ENCODE results near the gene GEN1. TPM values are rescaled to one million over a fixed set of nuclear protein-coding genes. Genes with fewer than 3 reads are reported as not detected.

GEN1 gene
- total RNA-seq, 6 donors from 2014 or later = 4.9 to 8.2 (median 7.3) TPM

DNA sequence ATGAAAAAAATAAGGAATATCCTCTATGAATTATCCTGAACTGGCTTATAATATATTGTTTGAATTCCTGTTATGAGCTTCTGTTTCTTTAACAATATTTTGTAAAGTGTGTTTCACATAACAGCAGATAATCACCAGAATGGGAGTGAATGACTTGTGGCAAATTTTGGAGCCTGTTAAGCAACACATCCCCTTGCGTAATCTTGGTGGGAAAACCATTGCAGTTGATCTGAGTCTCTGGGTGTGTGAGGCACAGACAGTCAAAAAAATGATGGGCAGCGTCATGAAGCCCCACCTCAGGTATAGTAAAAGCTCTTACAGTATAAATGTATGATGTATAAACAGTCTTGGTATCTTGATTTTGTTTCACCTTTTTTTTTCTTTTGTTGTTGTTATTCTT, 5.9 kb downstream of the GEN1 start:
- 67 to 74% methylated on average over 2 of the region's 2 CpGs for WGBS, 2 donors
- no peak for DNase-seq

GRCh38 chr2:17762451-17762850, 8.5 kb downstream of the GEN1 start:
- DNase-seq (no peak), ATAC-seq (ENCODE audit: low FRiP score in 2 of 2) (no peak)
- H3K4me3 ChIP-seq = no peak overlapping the region
- no peak overlapping the region for H3K27ac ChIP-seq
- no peaks in the 10 kb centered on the region for H3K36me3 ChIP-seq
- no peaks in the 10 kb centered on the region for H3K27me3 ChIP-seq
- TF ChIP-seq POLR2A (IDR thresholded peaks at IDR 0.05) (no peak), POLR2AphosphoS5 (IDR thresholded peaks at IDR 0.05) (no peak), EP300 (IDR thresholded peaks at IDR 0.05) (no peak)
- TF ChIP-seq, protein P1, sequence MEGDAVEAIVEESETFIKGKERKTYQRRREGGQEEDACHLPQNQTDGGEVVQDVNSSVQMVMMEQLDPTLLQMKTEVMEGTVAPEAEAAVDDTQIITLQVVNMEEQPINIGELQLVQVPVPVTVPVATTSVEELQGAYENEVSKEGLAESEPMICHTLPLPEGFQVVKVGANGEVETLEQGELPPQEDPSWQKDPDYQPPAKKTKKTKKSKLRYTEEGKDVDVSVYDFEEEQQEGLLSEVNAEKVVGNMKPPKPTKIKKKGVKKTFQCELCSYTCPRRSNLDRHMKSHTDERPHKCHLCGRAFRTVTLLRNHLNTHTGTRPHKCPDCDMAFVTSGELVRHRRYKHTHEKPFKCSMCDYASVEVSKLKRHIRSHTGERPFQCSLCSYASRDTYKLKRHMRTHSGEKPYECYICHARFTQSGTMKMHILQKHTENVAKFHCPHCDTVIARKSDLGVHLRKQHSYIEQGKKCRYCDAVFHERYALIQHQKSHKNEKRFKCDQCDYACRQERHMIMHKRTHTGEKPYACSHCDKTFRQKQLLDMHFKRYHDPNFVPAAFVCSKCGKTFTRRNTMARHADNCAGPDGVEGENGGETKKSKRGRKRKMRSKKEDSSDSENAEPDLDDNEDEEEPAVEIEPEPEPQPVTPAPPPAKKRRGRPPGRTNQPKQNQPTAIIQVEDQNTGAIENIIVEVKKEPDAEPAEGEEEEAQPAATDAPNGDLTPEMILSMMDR (IDR thresholded peaks at IDR 0.05) = no peak
- H3K9me3 ChIP-seq = no peaks in the 10 kb centered on the region
- WGBS, 2 donors = 96 to 100% methylated on average over 1 of the region's 1 CpG
- no peaks in the 10 kb centered on the region for H3K4me1 ChIP-seq

More for the DNA sequence above, 5.9 kb downstream of the GEN1 start:
- no peaks in the 10 kb centered on the region for H3K9me3 ChIP-seq
- no peaks in the 10 kb centered on the region for H3K27me3 ChIP-seq
- no peak for TF ChIP-seq POLR2A (IDR thresholded peaks at IDR 0.05)
- TF ChIP-seq EP300 (IDR thresholded peaks at IDR 0.05) = no peak
- TF ChIP-seq, protein P1 (IDR thresholded peaks at IDR 0.05) = no peak
- no peak for TF ChIP-seq POLR2AphosphoS5 (IDR thresholded peaks at IDR 0.05)
- H3K36me3 ChIP-seq = no peaks in the 10 kb centered on the region
- no peak overlapping the region for H3K27ac ChIP-seq
- H3K4me3 ChIP-seq = no peak overlapping the region
- peaks cover under 1 to 7% (median under 1%) of the 10 kb centered on the region in 4 donors for H3K4me1 ChIP-seq
- no peak for ATAC-seq (ENCODE audit: low FRiP score in 2 of 2)

DNA sequence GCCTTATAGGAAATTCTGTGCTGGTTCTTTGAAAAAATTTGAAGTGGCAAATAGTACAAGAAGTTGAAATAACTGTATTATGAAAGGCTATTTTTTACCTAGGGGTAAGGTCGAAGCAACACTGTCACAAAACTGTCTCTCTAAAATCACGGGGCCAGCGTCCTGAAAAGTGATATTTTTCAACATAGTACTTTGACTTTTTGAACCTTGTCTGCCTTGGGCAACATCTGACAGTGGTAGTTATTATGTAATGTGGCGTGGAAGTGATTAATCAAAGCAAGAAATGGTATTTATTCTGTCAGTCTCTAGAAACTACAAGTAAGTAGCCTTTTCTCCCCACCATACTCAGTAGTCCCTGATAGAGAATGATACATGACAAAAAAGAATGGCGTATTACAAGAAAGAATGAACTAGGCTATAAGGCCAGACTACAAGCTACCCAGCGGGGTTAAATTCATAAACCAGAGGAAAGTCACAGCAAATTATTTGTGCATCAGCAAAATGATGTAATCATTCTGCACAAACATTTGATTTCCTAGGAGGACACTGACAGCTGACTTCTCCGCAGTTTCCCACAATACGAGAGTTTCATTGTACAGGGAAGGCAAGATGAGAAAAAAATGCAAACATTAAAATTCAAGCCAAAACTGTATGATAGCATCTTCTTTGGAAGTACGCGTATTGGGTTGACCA, 9.8 kb downstream of the GEN1 start:
- no peak for TF ChIP-seq EP300 (IDR thresholded peaks at IDR 0.05)
- Histone ChIP-seq H3K4me3 (no peak overlapping the region), H3K27ac (no peak overlapping the region), H3K4me1 (no peaks in the 10 kb centered on the region), H3K9me3 (no peaks in the 10 kb centered on the region), H3K27me3 (no peaks in the 10 kb centered on the region), H3K36me3 (no peaks in the 10 kb centered on the region)
- DNase-seq (no peak), ATAC-seq (ENCODE audit: low FRiP score in 2 of 2) (no peak)
- 87 to 95% methylated on average over 10 of the region's 10 CpGs for WGBS, 2 donors

- DNase-seq (no peak), ATAC-seq (ENCODE audit: low FRiP score in 2 of 2) (no peak)
- H3K9me3 ChIP-seq = no peaks in the 10 kb centered on the region
- H3K4me1 ChIP-seq = no peaks in the 10 kb centered on the region
- TF ChIP-seq, protein P1 (IDR thresholded peaks at IDR 0.05) = no peak
- TF ChIP-seq EP300 (IDR thresholded peaks at IDR 0.05) = no peak
- no peak for TF ChIP-seq POLR2A (IDR thresholded peaks at IDR 0.05)
- TF ChIP-seq POLR2AphosphoS5 (IDR thresholded peaks at IDR 0.05) = no peak
- no peak overlapping the region for H3K4me3 ChIP-seq
- no peaks in the 10 kb centered on the region for H3K27me3 ChIP-seq
- no peak overlapping the region for H3K27ac ChIP-seq
- no peaks in the 10 kb centered on the region for H3K36me3 ChIP-seq
- 81 to 86% methylated on average over 2 of the region's 2 CpGs for WGBS, 2 donors
These were observed 11.5 kb downstream of the GEN1 start for GRCh38 chr2:17765398-17765797.

GRCh38 chr2:17768894-17769293, 15.0 kb downstream of the GEN1 start:
- no peak for DNase-seq
- H3K27ac ChIP-seq = no peak overlapping the region
- TF ChIP-seq, protein P1 (IDR thresholded peaks at IDR 0.05) = no peak
- no peak for TF ChIP-seq POLR2A (IDR thresholded peaks at IDR 0.05)
- TF ChIP-seq POLR2AphosphoS5 (IDR thresholded peaks at IDR 0.05) = no peak
- TF ChIP-seq EP300 (IDR thresholded peaks at IDR 0.05) = no peak
- no peak overlapping the region for H3K4me3 ChIP-seq
- no peak for ATAC-seq (ENCODE audit: low FRiP score in 2 of 2)
- no peaks in the 10 kb centered on the region for H3K9me3 ChIP-seq
- no peaks in the 10 kb centered on the region for H3K36me3 ChIP-seq
- 88 to 97% methylated on average over 4 of the region's 4 CpGs for WGBS, 2 donors
- H3K4me1 ChIP-seq = no peaks in the 10 kb centered on the region
- no peaks in the 10 kb centered on the region for H3K27me3 ChIP-seq

All from upper lobe of left lung (tissue), 6 donors.